GM23338 (cell line): ENCODE measurements around the gene MTMR1. TPM values are rescaled to one million over a fixed set of nuclear protein-coding genes. Genes with fewer than 3 reads are reported as not detected.

Experiments
- ATAC-seq: fragments of 200-7000 bp; cut with Tn5 transposase; 3 replicates; pipeline ENCODE4 v1.9.1; 2020
- DNase-seq: peaks from one replicate; pipeline ENCODE4 v3.0.0-alpha.2; 2015; ENCODE audit warnings: low spot score
- H2AFZ ChIP-seq: fragments of 200-600 bp; sonication (generic); 2 replicates; pipeline ENCODE4 v1.8.0; 2016; ENCODE audit warnings: antibody characterized with exemption, mild to moderate bottlenecking, moderate library complexity
- H3F3A ChIP-seq: fragments of 200-600 bp; sonication (generic); replicated peaks from 2 replicates; pipeline ENCODE4 v1.8.0; 2017; ENCODE audit warnings: antibody characterized with exemption, mixed run types, low read depth
- H3K27ac ChIP-seq: fragments of 200-600 bp; sonication (generic); 2 replicates; pipeline ENCODE4 v1.6.1; 2016; ENCODE audit warnings: low read depth
- H3K27me3 ChIP-seq: fragments of 200-600 bp; sonication (generic); 2 replicates; pipeline ENCODE4 v1.8.0; 2016; ENCODE audit warnings: mild to moderate bottlenecking, mixed run types, moderate library complexity; ENCODE audit not compliant: insufficient read depth
- H3K36me3 ChIP-seq: fragments of 200-600 bp; sonication (generic); 2 replicates; pipeline ENCODE4 v1.8.0; 2016; ENCODE audit warnings: mild to moderate bottlenecking; ENCODE audit not compliant: insufficient read depth
- H3K4me1 ChIP-seq: fragments of 200-600 bp; sonication (generic); 2 replicates; pipeline ENCODE4 v1.8.0; 2016; ENCODE audit warnings: mild to moderate bottlenecking, moderate library complexity; ENCODE audit not compliant: insufficient read depth
- H3K4me2 ChIP-seq: fragments of 200-600 bp; sonication (generic); 2 replicates; pipeline ENCODE4 v1.7.1; 2017; ENCODE audit warnings: mixed run types
- H3K4me3 ChIP-seq: fragments of 200-600 bp; sonication (generic); 2 replicates; pipeline ENCODE4 v1.6.1; 2016; ENCODE audit warnings: mixed run types
- H3K79me2 ChIP-seq: fragments of 200-600 bp; sonication (generic); replicated peaks from 2 replicates; pipeline ENCODE4 v1.8.0; 2017; ENCODE audit warnings: mild to moderate bottlenecking; ENCODE audit not compliant: insufficient read depth
- H3K9me2 ChIP-seq: fragments of 200-600 bp; sonication (generic); 2 replicates; pipeline ENCODE4 v1.8.0; 2017; ENCODE audit not compliant: insufficient read depth
- H4K20me1 ChIP-seq: fragments of 200-600 bp; sonication (generic); replicated peaks from 2 replicates; pipeline ENCODE4 v1.8.0; 2017; ENCODE audit warnings: mild to moderate bottlenecking; ENCODE audit not compliant: insufficient read depth
- H3K27ac Mint-ChIP-seq: 2 replicates; pipeline ENCODE4 v1.8.0; 2020; ENCODE audit warnings: inconsistent platforms, mild to moderate bottlenecking, moderate library complexity, mixed read lengths
- H3K27me3 Mint-ChIP-seq: 3 replicates; pipeline ENCODE4 v1.8.0; 2022; ENCODE audit warnings: low read depth, mild to moderate bottlenecking, moderate library complexity, mixed read lengths, inconsistent platforms; ENCODE audit not compliant: insufficient read depth, poor library complexity
- H3K36me3 Mint-ChIP-seq: 3 replicates; pipeline ENCODE4 v1.8.0; 2021; ENCODE audit warnings: low read depth, mild to moderate bottlenecking, inconsistent platforms, moderate library complexity, mixed read lengths
- H3K4me1 Mint-ChIP-seq: 3 replicates; pipeline ENCODE4 v1.8.0; 2020; ENCODE audit warnings: mild to moderate bottlenecking, inconsistent platforms, mixed read lengths
- H3K4me3 Mint-ChIP-seq: 3 replicates; pipeline ENCODE4 v1.8.0; 2021; ENCODE audit warnings: moderate library complexity, mild to moderate bottlenecking, inconsistent platforms, mixed read lengths
- H3K9me3 Mint-ChIP-seq: 3 replicates; pipeline ENCODE4 v1.8.0; 2020; ENCODE audit warnings: moderate library complexity, mild to moderate bottlenecking, inconsistent platforms, mixed read lengths
- CREB1 ChIP-seq: fragments of 250-450 bp; sonication (Bioruptor Pico); IDR thresholded peaks from 2 replicates; pipeline ENCODE4 v1.5.0; 2020; ENCODE audit warnings: low read depth, mild to moderate bottlenecking, moderate library complexity
- CTCF ChIP-seq, 2 experiments: fragments of 200-600 bp in 1 of 2; sonication (generic) in 1 of 2; conservative IDR thresholded peaks; 2 replicates each; pipeline versions ENCODE4 v1.5.1 to v1.6.1; 2016 to 2017; ENCODE audit warnings: antibody characterized with exemption in 2 of 2, low read depth in 2 of 2, mild to moderate bottlenecking in 2 of 2, moderate library complexity in 1 of 2
- EZH2 ChIP-seq: fragments of 200-600 bp; sonication (generic); IDR thresholded peaks from one replicate; pipeline ENCODE4 v1.8.0; 2017; ENCODE audit warnings: antibody characterized with exemption, mild to moderate bottlenecking, low read depth; ENCODE audit not compliant: unreplicated experiment
- EZH2phosphoT487 ChIP-seq: fragments of 200-600 bp; sonication (generic); IDR thresholded peaks from one replicate; pipeline ENCODE4 v1.8.1; 2018; ENCODE audit warnings: antibody characterized with exemption; ENCODE audit not compliant: unreplicated experiment
- JUNB ChIP-seq: IDR thresholded peaks from one replicate; pipeline ENCODE4 v1.6.1; 2016; ENCODE audit warnings: antibody characterized with exemption; ENCODE audit not compliant: unreplicated experiment
- NANOG ChIP-seq: IDR thresholded peaks from 2 replicates; pipeline ENCODE4 v1.6.1; 2016; ENCODE audit warnings: antibody characterized with exemption, borderline replicate concordance
- POLR2AphosphoS5 ChIP-seq: IDR thresholded peaks from 2 replicates; pipeline ENCODE4 v1.6.1; 2016; ENCODE audit warnings: antibody characterized with exemption, low read depth
- REST ChIP-seq: IDR thresholded peaks from one replicate; pipeline ENCODE4 v1.6.1; 2018; ENCODE audit warnings: antibody characterized with exemption; ENCODE audit not compliant: unreplicated experiment
- STAT1 ChIP-seq: IDR thresholded peaks from one replicate; pipeline ENCODE4 v1.6.1; 2016; ENCODE audit warnings: antibody characterized with exemption; ENCODE audit not compliant: unreplicated experiment
- ZNF114 ChIP-seq: fragments of 250-450 bp; sonication (Bioruptor Pico); IDR thresholded peaks from 2 replicates; pipeline ENCODE4 v1.5.0; 2020; ENCODE audit warnings: mild to moderate bottlenecking, moderate library complexity
- ZNF331 ChIP-seq: fragments of 250-450 bp; sonication (Bioruptor Pico); IDR thresholded peaks from 2 replicates; pipeline ENCODE4 v1.5.0; 2020; ENCODE audit warnings: low read depth, mild to moderate bottlenecking, moderate library complexity
- polyA plus RNA-seq: library from polyadenylated mRNA; unstranded; fragments of >200 nt; fragmentation: Nextera tagmentation; extraction: Ambion mirVana; gene quantifications from 2 replicates; pipeline ENCODE4 v1.2.1, GENCODE V29; 2016
- total RNA-seq: library from RNA; depleted of rRNA; stranded (reverse); fragments of >200 nt; shearing (Covaris generic); gene quantifications from 2 replicates; pipeline ENCODE4 v1.2.3, GENCODE V29; 2014
- TF ChIP-seq, protein P1 (sequence below): IDR thresholded peaks from 2 replicates; pipeline ENCODE4 v1.6.1; 2016; ENCODE audit warnings: antibody characterized with exemption
- TF ChIP-seq, protein P2 (sequence below): fragments of 250-450 bp; sonication (Bioruptor Pico); IDR thresholded peaks from 2 replicates; pipeline ENCODE4 v1.5.0; 2020; ENCODE audit warnings: mild to moderate bottlenecking, moderate library complexity

The MTMR1 gene
- total and polyA plus RNA-seq, 2 experiments from 2014 or later: 4.5 to 19.1 TPM

DNA sequence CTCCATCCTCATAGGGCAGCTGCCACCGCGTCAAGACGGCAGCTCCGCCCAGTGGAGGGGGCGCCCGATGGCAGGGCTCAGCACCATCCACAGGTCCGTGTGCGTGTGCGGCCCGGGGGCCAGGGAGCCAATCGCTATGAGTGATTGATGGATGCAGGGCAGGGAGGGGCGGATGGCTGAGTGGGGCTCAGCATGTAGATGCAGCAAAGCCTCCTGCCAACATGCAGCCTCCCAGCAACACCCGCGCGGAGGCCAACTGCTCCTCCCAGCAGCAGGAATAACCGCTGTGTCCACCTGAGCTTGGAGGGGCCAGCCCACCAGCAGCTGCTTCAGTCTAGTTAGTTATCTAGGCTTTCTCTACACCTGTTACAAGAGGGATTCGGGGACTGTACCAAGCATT is 77.4 kb downstream of the MTMR1 start:
- H3K27ac Mint-ChIP-seq: no peak overlapping the region
- H3K4me3 Mint-ChIP-seq: no peak overlapping the region
- no peaks in the 10 kb centered on the region; the same call in 2 of the 3 replicates for H3K9me3 Mint-ChIP-seq
- Histone ChIP-seq H3K27ac (no peak overlapping the region), H3K4me2 (no peak overlapping the region), H3K27me3 (no peaks in the 10 kb centered on the region), H2AFZ (no peak overlapping the region), H3K79me2 (no peaks in the 10 kb centered on the region), H4K20me1 (no peaks in the 10 kb centered on the region), H3K4me3 (no peak overlapping the region), H3K36me3 (no peaks in the 10 kb centered on the region), H3K9me2 (no peaks in the 10 kb centered on the region), H3K4me1 (no peaks in the 10 kb centered on the region; the same call in 1 of the 2 replicates), H3F3A (no peaks in the 10 kb centered on the region)
- H3K27me3 Mint-ChIP-seq: peaks cover 4% of the 10 kb centered on the region
- peaks cover 8% of the 10 kb centered on the region for H3K36me3 Mint-ChIP-seq
- DNase-seq: no peak
- no peak for TF ChIP-seq JUNB
- TF ChIP-seq CTCF (conservative IDR thresholded peaks at IDR 0.05; ENCODE audit: low read depth in 2 of 2): no peak
- TF ChIP-seq, protein P1, sequence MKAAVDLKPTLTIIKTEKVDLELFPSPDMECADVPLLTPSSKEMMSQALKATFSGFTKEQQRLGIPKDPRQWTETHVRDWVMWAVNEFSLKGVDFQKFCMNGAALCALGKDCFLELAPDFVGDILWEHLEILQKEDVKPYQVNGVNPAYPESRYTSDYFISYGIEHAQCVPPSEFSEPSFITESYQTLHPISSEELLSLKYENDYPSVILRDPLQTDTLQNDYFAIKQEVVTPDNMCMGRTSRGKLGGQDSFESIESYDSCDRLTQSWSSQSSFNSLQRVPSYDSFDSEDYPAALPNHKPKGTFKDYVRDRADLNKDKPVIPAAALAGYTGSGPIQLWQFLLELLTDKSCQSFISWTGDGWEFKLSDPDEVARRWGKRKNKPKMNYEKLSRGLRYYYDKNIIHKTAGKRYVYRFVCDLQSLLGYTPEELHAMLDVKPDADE: no peak
- no peak for TF ChIP-seq EZH2phosphoT487
- no peak for TF ChIP-seq POLR2AphosphoS5
- TF ChIP-seq CREB1 (CRISPR knock-in tag): no peak
- TF ChIP-seq, protein P2, sequence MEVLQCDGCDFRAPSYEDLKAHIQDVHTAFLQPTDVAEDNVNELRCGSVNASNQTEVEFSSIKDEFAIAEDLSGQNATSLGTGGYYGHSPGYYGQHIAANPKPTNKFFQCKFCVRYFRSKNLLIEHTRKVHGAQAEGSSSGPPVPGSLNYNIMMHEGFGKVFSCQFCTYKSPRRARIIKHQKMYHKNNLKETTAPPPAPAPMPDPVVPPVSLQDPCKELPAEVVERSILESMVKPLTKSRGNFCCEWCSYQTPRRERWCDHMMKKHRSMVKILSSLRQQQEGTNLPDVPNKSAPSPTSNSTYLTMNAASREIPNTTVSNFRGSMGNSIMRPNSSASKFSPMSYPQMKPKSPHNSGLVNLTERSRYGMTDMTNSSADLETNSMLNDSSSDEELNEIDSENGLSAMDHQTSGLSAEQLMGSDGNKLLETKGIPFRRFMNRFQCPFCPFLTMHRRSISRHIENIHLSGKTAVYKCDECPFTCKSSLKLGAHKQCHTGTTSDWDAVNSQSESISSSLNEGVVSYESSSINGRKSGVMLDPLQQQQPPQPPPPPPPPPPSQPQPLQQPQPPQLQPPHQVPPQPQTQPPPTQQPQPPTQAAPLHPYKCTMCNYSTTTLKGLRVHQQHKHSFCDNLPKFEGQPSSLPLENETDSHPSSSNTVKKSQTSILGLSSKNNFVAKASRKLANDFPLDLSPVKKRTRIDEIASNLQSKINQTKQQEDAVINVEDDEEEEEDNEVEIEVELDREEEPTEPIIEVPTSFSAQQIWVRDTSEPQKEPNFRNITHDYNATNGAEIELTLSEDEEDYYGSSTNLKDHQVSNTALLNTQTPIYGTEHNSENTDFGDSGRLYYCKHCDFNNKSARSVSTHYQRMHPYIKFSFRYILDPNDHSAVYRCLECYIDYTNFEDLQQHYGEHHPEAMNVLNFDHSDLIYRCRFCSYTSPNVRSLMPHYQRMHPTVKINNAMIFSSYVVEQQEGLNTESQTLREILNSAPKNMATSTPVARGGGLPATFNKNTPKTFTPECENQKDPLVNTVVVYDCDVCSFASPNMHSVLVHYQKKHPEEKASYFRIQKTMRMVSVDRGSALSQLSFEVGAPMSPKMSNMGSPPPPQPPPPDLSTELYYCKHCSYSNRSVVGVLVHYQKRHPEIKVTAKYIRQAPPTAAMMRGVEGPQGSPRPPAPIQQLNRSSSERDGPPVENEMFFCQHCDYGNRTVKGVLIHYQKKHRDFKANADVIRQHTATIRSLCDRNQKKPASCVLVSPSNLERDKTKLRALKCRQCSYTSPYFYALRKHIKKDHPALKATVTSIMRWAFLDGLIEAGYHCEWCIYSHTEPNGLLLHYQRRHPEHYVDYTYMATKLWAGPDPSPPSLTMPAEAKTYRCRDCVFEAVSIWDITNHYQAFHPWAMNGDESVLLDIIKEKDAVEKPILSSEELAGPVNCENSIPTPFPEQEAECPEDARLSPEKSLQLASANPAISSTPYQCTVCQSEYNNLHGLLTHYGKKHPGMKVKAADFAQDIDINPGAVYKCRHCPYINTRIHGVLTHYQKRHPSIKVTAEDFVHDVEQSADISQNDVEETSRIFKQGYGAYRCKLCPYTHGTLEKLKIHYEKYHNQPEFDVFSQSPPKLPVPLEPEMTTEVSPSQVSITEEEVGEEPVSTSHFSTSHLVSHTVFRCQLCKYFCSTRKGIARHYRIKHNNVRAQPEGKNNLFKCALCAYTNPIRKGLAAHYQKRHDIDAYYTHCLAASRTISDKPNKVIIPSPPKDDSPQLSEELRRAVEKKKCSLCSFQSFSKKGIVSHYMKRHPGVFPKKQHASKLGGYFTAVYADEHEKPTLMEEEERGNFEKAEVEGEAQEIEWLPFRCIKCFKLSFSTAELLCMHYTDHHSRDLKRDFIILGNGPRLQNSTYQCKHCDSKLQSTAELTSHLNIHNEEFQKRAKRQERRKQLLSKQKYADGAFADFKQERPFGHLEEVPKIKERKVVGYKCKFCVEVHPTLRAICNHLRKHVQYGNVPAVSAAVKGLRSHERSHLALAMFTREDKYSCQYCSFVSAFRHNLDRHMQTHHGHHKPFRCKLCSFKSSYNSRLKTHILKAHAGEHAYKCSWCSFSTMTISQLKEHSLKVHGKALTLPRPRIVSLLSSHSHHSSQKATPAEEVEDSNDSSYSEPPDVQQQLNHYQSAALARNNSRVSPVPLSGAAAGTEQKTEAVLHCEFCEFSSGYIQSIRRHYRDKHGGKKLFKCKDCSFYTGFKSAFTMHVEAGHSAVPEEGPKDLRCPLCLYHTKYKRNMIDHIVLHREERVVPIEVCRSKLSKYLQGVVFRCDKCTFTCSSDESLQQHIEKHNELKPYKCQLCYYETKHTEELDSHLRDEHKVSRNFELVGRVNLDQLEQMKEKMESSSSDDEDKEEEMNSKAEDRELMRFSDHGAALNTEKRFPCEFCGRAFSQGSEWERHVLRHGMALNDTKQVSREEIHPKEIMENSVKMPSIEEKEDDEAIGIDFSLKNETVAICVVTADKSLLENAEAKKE (CRISPR knock-in tag): no peak
- TF ChIP-seq ZNF331: no peak
- no peak for TF ChIP-seq NANOG
- no peak for TF ChIP-seq EZH2
- TF ChIP-seq REST: no peak
- TF ChIP-seq ZNF114 (CRISPR knock-in tag): no peak
- TF ChIP-seq STAT1: no peak
- ATAC-seq: no peak
- peaks cover 11% of the 10 kb centered on the region; the same call in 2 of the 3 replicates for H3K4me1 Mint-ChIP-seq
